ENCODE results near the gene PRKG1.

The PRKG1 gene

GRCh38 chr10:51242393-51242792 is 168.1 kb downstream of the PRKG1 start:
- DNase-seq (ENCODE audit: low spot score), result no peak
- POLR2A ChIA-PET (ENCODE audit: low non-redundant PET), result no interaction called here
- no peak overlapping the region for H3K27ac ChIP-seq
- CTCF ChIA-PET, result no interaction called here
- TF ChIP-seq CTCF (conservative IDR thresholded peaks at IDR 0.05; ENCODE audit: low read depth), result no peak

- no peak for TF ChIP-seq CTCF (conservative IDR thresholded peaks at IDR 0.05; ENCODE audit: low read depth)
- CTCF ChIA-PET, result no interaction called here
- POLR2A ChIA-PET (ENCODE audit: low non-redundant PET), result no interaction called here
- no peak overlapping the region for H3K27ac ChIP-seq
- no peak for DNase-seq (ENCODE audit: low spot score)
Measured at GRCh38 chr10:51244309-51244708, 170.0 kb downstream of the PRKG1 start.

- ChIA-PET POLR2A (ENCODE audit: low non-redundant PET) (no interaction called here), CTCF (no interaction called here)
- DNase-seq (ENCODE audit: low spot score), result no peak
- no peak overlapping the region for H3K27ac ChIP-seq
- no peak for TF ChIP-seq CTCF (conservative IDR thresholded peaks at IDR 0.05; ENCODE audit: low read depth)
Measured at GRCh38 chr10:51244748-51245490, 170.6 kb downstream of the PRKG1 start.

- DNase-seq (ENCODE audit: low spot score), result no peak
- CTCF ChIA-PET, result no interaction called here
- no peak for TF ChIP-seq CTCF (conservative IDR thresholded peaks at IDR 0.05; ENCODE audit: low read depth)
- POLR2A ChIA-PET (ENCODE audit: low non-redundant PET), result no interaction called here
- H3K27ac ChIP-seq, result no peak overlapping the region
Measured at GRCh38 chr10:51246156-51246555, 171.9 kb downstream of the PRKG1 start.

- no peak for TF ChIP-seq CTCF (conservative IDR thresholded peaks at IDR 0.05; ENCODE audit: low read depth)
- H3K27ac ChIP-seq, result no peak overlapping the region
- ChIA-PET POLR2A (ENCODE audit: low non-redundant PET) (no interaction called here), CTCF (interaction anchor here (0.6 kb wide), 1 partner anchor 110 kb away, joined by 3 read pairs; no protein-coding TSS in a partner anchor)
- DNase-seq (ENCODE audit: low spot score), result no peak
Measured at GRCh38 chr10:51250278-51250920, 176.1 kb downstream of the PRKG1 start.

GRCh38 chr10:51251110-51251509 is 176.8 kb downstream of the PRKG1 start:
- CTCF ChIA-PET, result no interaction called here

More at GRCh38 chr10:51251110-51251509, 176.8 kb downstream of the PRKG1 start:
- H3K27ac ChIP-seq, result no peak overlapping the region
- POLR2A ChIA-PET (ENCODE audit: low non-redundant PET), result no interaction called here
- no peak for DNase-seq (ENCODE audit: low spot score)
- TF ChIP-seq CTCF (conservative IDR thresholded peaks at IDR 0.05; ENCODE audit: low read depth), result no peak
